Skeletal muscle tissue (tissue), 4 donors: Measurements from ENCODE around the gene DENND1A. TPM values are rescaled to one million over a fixed set of nuclear protein-coding genes. Genes with fewer than 3 reads are reported as not detected.
"Not testable (repeated sequence)": the region's sequence is repeated elsewhere in the genome, so short reads cannot be mapped to it uniquely, and the experiment has no call there.

Experiments
- H3K27ac ChIP-seq: one replicate; pipeline ENCODE4 v1.7.0; 2013; ENCODE audit warnings: mild to moderate bottlenecking, low read depth, low read length, inconsistent platforms
- H3K27me3 ChIP-seq, 3 donors: one replicate each; pipeline ENCODE4 v1.7.0; 2013; ENCODE audit warnings: low read length in 3 of 3; ENCODE audit not compliant: control insufficient read depth in 3 of 3, insufficient read depth in 3 of 3
- H3K36me3 ChIP-seq, 3 donors: one replicate each; pipeline ENCODE4 v1.7.0; 2013; ENCODE audit warnings: low read length in 3 of 3; ENCODE audit not compliant: control insufficient read depth in 3 of 3, insufficient read depth in 3 of 3
- H3K4me1 ChIP-seq, 3 donors: one replicate each; pipeline ENCODE4 v1.7.0; 2013; ENCODE audit warnings: low read length in 3 of 3, mild to moderate bottlenecking in 3 of 3; ENCODE audit not compliant: control insufficient read depth in 3 of 3, insufficient read depth in 3 of 3
- H3K4me3 ChIP-seq, 3 donors: one replicate each; pipeline ENCODE4 v1.7.0; 2013; ENCODE audit warnings: low read length in 3 of 3
- H3K9ac ChIP-seq, 3 donors: one replicate each; pipeline ENCODE4 v1.7.0; 2013; ENCODE audit warnings: low read length in 3 of 3, mild to moderate bottlenecking in 3 of 3, moderate library complexity in 2 of 3, low read depth in 1 of 3
- H3K9me3 ChIP-seq, 3 donors: one replicate each; pipeline ENCODE4 v1.7.0; 2013; ENCODE audit warnings: low read length in 3 of 3; ENCODE audit not compliant: control insufficient read depth in 3 of 3
- total RNA-seq: library from RNA; depleted of rRNA; stranded (reverse); fragments of >200 nt; gene quantifications from one replicate; pipeline ENCODE4 v1.2.3, GENCODE V29; 2014
- donor health status: Osteomylitis.

DENND1A gene
- total RNA-seq, 1 donor from 2014 or later: 23.5 TPM

DNA sequence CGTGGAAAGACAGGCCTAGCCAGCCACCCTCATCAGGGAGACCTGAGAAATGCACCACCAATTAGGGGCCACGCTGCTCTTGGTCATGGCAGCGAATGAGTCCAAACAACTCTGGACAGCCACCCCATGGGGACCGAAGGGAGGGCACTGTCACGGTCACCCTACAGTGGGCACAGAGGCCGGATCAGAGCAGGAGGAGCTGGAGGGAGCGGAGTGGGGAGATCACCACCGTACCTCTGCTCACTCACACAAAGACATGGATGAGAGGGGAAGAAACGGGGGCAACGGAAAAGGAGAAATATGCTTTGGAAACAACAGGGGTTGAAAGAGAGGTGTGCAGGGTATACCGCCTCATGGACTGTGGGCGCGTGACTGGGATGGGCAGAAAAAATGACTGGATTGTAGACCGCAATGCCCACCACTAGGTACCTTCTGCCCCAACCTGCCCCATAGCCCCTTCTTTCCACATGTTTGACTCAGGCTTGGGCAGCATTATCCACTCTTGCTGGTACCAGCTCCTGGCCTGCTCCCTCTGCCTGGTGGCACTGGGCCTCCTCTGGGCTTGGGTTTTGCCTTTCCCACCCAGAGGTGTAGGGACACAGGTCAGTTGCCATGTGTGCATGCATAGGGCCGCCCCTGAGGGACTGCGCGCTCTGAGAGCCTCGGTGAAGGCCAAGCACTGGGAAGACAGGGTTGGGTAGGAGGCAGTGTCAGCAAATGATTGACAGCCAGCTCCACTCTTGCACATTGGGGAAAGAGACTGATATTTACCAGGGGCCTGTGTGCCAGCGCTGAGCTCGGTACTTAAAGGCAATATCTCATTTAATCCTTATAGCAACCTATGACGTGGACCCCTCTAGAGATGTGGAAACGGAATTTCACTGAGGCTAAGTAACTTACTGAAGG, 497.3 kb downstream of the DENND1A start:
- no peaks in the 10 kb centered on the region for H3K9me3 ChIP-seq
- H3K4me1 ChIP-seq: no peaks in the 10 kb centered on the region
- no peaks in the 10 kb centered on the region for H3K27me3 ChIP-seq
- peaks cover 14 to 27% (median 19%) of the 10 kb centered on the region in 3 donors for H3K36me3 ChIP-seq
- H3K9ac ChIP-seq: no peak overlapping the region
- no peak overlapping the region for H3K27ac ChIP-seq
- H3K4me3 ChIP-seq: no peak overlapping the region

GRCh38 chr9:123431581-123431980, 498.3 kb downstream of the DENND1A start:
- Histone ChIP-seq H3K27ac (no peak overlapping the region), H3K27me3 (no peaks in the 10 kb centered on the region), H3K9me3 (no peaks in the 10 kb centered on the region), H3K9ac (no peak overlapping the region), H3K4me3 (no peak overlapping the region), H3K36me3 (peaks cover 9 to 21% (median 12%) of the 10 kb centered on the region in 3 donors), H3K4me1 (no peaks in the 10 kb centered on the region)

DNA sequence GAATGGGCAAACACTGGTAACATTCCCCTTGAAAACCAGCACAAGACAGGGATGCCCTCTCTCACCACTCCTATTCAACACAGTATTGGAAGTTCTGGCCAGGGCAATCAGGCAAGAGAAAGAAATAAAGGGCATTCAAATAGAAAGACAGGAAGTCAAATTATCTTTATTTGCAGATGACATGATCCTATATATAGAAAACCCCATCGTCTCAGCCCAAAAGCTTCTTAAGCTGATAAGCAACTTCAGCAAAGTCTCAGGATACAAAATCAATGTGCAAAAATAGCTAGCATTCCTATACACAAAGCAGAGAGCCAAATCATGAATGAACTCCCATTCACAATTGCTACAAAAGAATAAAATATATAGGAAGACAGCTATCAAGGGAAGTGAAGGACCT, 501.5 kb downstream of the DENND1A start:
- not testable (repeated sequence) for H3K4me1 ChIP-seq, H3K9ac ChIP-seq, H3K9me3 ChIP-seq, H3K27me3 ChIP-seq, H3K27ac ChIP-seq, H3K4me3 ChIP-seq
- H3K36me3 ChIP-seq: peaks cover 3 to 12% (median 6%) of the 10 kb centered on the region in 3 donors

DNA sequence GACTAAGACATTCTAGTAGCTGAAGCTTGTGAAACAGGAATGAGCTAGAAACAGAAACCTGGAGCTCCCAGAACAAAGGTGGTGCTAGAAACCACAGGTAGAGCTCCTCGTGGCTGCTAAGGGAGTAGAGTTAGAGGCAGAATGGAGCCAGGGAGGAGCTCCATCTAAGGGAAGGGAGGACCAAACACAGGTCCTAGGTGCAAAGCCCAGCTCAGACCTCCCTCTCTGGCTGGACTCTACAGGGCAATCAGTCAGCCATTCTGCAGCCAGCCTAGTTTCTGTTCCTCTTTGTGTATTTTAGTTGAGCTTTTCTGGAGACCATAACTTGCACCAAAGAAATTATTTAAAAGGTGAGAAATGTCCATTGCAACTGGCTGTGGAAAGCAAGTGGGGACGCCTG, 503.5 kb downstream of the DENND1A start:
- no peak overlapping the region for H3K9ac ChIP-seq

GRCh38 chr9:123425836-123426365, 504.0 kb downstream of the DENND1A start:
- no peak overlapping the region for H3K27ac ChIP-seq
- H3K4me3 ChIP-seq: no peak overlapping the region
- H3K9me3 ChIP-seq: no peaks in the 10 kb centered on the region
- H3K36me3 ChIP-seq: peaks cover 5 to 10% (median 6%) of the 10 kb centered on the region in 3 donors
- no peaks in the 10 kb centered on the region for H3K4me1 ChIP-seq
- no peak overlapping the region for H3K9ac ChIP-seq
- no peaks in the 10 kb centered on the region for H3K27me3 ChIP-seq

More for the DNA sequence above, 503.5 kb downstream of the DENND1A start:
- Histone ChIP-seq H3K4me1 (no peaks in the 10 kb centered on the region), H3K4me3 (no peak overlapping the region), H3K9me3 (no peaks in the 10 kb centered on the region), H3K36me3 (peaks cover 5 to 10% (median 6%) of the 10 kb centered on the region in 3 donors), H3K27ac (no peak overlapping the region), H3K27me3 (no peaks in the 10 kb centered on the region)

GRCh38 chr9:123425261-123425821, 504.6 kb downstream of the DENND1A start:
- H3K27me3 ChIP-seq: no peaks in the 10 kb centered on the region
- H3K27ac ChIP-seq: no peak overlapping the region
- no peaks in the 10 kb centered on the region for H3K4me1 ChIP-seq
- H3K4me3 ChIP-seq: no peak overlapping the region
- H3K9ac ChIP-seq: no peak overlapping the region
- H3K9me3 ChIP-seq: no peaks in the 10 kb centered on the region
- H3K36me3 ChIP-seq: peaks cover 5 to 6% (median 6%) of the 10 kb centered on the region in 3 donors

GRCh38 chr9:123424552-123425225, 505.2 kb downstream of the DENND1A start:
- no peaks in the 10 kb centered on the region for H3K27me3 ChIP-seq
- H3K27ac ChIP-seq: no peak overlapping the region
- no peak overlapping the region for H3K9ac ChIP-seq
- H3K4me1 ChIP-seq: no peaks in the 10 kb centered on the region
- peaks cover 7 to 12% (median 7%) of the 10 kb centered on the region in 3 donors for H3K36me3 ChIP-seq
- no peaks in the 10 kb centered on the region for H3K9me3 ChIP-seq
- H3K4me3 ChIP-seq: no peak overlapping the region

DNA sequence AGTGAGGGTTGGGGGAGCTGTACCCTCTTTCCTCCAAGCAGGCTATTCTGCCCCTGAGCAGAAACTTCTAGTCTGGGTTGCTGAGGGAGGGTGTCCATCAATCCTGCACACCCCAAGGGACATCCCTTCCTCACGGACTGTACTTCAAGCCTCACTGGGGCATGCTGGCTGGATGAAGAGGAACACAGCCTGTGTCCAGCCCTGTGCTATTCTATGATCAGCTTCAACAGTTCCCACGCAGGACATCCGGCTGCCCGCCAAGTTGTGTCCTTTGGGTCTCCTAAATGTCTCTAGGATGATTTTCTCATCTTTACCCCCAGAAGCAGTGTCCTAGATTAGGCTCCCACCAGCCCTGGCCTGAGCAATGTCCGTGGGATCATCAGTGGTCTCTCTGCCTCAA, 505.8 kb downstream of the DENND1A start:
- H3K9ac ChIP-seq: no peak overlapping the region
- no peak overlapping the region for H3K27ac ChIP-seq
- H3K4me1 ChIP-seq: no peaks in the 10 kb centered on the region
- H3K9me3 ChIP-seq: no peaks in the 10 kb centered on the region
- H3K27me3 ChIP-seq: no peaks in the 10 kb centered on the region
- H3K36me3 ChIP-seq: peaks cover 9 to 15% (median 9%) of the 10 kb centered on the region in 3 donors
- H3K4me3 ChIP-seq: no peak overlapping the region

DNA sequence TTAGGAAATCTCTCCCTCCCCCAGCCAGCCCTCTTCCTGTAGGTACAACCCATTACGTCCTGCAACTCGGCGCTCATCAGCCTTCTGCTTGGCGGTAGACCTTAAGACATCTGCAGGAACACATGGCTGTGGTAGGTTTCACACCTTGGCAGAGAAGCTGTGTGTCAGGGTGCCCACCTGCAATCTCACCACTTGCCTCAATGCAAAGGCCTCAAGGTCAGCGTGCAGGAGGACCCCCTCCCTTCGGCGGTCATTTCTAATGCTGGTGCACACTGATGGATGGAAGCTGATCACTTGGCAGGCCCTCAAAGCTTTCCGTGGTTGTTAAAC, 506.6 kb downstream of the DENND1A start:
- Histone ChIP-seq H3K36me3 (peaks cover 9 to 15% (median 12%) of the 10 kb centered on the region in 3 donors), H3K27me3 (no peaks in the 10 kb centered on the region), H3K27ac (no peak overlapping the region), H3K9ac (no peak overlapping the region), H3K9me3 (no peaks in the 10 kb centered on the region), H3K4me1 (no peaks in the 10 kb centered on the region), H3K4me3 (no peak overlapping the region)
